HS-5 (cell line): Measurements from ENCODE around the gene PNLIPRP2.

Experiments
- DNase-seq: peaks from one replicate; pipeline ENCODE4 v3.0.0-alpha.2; 2012; ENCODE audit warnings: low read depth

The PNLIPRP2 gene

DNA sequence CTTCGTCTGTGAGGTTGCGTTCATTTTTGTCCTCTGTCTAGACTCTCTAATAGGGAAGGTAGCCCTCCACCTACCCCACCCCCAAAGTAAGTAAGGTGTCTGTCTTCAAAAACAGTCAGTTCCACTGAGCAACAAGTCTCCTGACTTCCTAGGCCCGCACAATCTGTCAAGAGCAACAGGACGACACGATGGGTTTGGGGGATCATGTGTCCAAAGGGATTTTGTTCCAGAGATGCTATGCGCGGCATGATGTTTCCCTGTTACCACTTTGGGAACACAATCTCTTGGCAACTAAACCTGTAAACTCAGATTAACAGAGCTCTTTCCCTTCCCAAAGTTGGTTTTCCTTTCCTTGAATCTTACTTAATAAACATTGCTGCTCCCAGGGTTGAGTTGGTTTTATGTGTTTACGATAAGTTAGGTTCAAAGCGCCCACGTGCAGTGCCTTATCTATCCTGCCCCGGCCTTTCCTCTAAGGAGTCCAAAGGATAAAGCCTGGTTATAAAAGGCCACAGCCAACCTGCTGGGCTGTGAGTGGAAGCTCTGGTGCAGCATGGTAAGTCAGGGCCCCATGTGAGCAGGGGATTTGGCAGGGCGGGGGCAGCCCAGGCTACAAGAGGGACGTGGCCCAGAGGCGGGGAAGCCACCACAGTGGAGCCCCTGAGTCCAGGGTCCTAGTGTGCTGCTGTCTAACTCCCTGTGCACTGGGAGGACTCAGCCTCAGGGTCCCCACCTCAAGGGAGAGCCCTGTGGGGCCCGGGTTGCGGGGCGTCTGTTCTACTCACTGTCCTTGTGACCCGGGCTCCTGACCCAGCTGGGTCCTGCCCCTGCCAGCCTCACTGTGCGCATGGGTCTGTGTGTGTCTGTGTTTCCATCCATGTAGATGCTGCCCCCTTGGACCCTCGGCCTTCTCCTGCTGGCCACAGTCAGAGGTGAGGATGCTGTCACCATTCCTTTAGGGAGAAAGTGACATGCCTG is at the start of gene PNLIPRP2:
Gene PNLIPRP2, plus strand, starts transcription at position 531 of the 978 bp plus-strand sequence.
- no peak for DNase-seq

DNA sequence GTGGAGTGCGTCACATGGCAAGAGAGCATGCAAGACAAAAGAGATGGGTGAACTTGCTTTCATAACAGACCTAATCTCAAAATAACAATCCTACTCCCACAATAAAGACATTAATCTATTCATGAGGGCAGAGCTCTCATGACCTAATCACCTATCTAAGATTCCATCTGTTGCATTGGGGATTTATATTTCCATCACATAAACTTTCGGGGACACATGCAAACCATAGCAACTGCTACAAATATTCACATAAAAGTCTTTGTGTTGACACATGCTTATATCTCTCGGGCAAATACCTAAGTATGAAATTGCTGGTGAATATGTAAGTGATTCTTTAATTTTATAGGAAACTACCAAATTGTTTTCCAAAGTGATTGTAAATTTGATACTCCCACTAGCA is 46.0 kb upstream of the PNLIPRP2 start:
- no peak for DNase-seq

GRCh38 chr10:116587878-116588591 is 32.7 kb upstream of the PNLIPRP2 start:
- no peak for DNase-seq

DNA sequence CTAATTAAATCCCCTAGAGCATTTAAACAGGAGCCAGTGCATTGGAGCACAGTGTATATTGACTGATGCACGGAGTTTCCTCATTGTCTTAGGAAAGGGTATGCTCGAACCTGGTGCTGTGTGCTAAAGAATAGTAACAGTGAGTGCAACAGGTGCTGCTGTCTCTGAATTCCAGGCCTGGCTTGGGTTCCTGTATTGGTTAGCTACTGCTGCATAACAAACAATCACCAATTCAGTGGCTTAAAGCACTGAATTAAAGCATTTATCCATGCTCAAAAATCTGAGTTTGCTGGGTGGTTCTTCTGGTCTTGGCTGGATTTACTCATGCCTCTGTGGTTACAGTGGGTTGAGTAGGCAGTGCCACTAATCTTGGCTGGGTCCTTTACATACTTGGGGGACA is 31.8 kb upstream of the PNLIPRP2 start:
- no peak for DNase-seq

GRCh38 chr10:116589926-116590325 is 30.8 kb upstream of the PNLIPRP2 start:
- DNase-seq = no peak

DNA sequence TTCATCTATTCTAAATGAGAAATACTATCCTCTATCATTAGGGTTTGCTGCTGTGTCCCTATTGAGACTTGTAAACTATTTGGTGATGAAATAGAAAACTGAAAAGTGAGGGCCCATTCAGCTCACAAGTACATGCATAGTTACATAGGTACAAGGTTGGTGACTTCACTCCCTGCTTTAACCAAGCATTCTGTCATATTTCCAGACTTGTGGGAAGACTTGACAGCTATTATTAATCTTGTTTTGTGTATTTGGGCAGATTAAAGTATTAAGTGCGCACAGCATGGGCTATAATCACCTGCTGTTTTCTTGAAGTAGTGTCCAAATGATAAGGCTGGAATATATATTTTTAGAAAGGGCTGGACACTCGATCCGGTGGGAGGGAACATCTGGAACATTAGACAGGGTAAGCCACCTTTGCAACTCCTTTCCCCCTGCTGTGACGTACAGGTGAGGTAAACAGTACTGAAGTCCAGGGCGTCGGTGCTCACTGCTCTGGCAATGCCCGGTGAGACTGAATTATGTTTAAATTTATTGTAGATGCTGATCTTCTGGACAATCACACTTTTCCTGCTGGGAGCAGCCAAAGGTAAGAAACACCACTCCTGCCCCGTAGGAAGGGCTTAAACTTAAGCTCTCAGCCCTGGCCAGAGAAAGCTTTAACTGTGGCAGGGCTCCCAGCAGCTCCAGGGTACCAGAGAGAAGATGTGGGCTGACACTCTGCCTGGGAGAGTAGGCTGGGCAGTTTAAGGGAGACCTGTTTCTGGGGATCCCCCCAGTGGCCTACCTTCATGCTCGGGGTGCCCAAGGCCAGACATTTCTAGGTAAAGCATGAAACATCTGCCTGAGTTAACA is 29.9 kb upstream of the PNLIPRP2 start, which contains the start of gene PNLIPRP1:
Gene PNLIPRP1, plus strand, starts transcription at position 370 of the 855 bp plus-strand sequence. Its CDS starts 171 bp downstream, at position 541.
- DNase-seq = no peak

DNA sequence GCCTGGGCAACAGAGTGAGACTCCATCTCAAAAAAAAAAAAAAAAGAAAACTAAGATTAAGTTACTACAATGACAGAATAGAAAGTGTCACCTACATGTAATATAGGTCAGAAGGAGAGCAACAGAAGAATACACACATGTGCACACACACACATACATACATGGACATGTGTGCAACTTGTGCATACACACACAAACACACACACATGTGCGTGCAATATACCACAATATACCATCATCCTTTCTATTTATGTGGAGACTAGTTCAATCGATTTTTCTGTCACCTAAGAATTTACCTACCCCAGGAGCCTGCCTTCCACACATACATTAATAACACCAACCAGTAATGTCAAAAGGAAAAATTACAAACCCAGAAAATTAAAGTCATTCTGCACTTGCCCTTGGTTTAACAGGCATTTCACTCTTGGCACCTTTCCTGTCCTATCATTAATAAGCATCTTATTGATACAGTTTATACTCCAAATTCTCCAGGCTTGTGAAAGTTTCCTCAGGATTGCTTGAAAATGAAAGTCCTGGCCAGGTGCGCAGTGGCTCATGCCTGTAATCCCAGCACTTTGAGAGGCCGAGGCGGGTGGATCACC is 27.5 kb upstream of the PNLIPRP2 start:
- no peak for DNase-seq

DNA sequence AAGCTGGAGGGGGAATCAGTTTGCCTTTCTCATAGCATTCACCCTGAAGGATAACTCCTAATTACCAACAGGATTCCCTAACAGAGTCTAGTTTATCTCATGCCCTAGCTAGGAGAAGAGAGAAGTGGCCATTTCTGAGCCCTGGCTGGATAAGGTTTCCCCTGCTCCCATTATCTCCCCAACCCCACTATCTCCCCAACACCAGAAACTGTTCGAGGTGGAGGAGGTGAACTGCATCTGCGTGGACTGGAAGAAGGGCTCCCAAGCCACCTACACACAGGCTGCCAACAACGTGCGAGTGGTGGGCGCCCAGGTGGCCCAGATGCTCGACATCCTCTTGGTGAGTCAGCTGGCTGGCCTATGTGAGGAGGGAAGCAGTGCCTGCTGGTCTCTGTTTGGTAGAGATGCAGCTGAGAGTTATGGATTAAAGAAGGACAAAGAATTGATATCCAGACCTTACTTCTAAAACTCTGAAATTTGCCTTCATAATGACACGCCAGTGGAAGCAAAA is 26.2 kb upstream of the PNLIPRP2 start:
- no peak for DNase-seq

- DNase-seq = no peak
Measured at GRCh38 chr10:116596062-116596461, 24.7 kb upstream of the PNLIPRP2 start.

GRCh38 chr10:116597543-116597942 is 23.2 kb upstream of the PNLIPRP2 start:
- no peak for DNase-seq

DNA sequence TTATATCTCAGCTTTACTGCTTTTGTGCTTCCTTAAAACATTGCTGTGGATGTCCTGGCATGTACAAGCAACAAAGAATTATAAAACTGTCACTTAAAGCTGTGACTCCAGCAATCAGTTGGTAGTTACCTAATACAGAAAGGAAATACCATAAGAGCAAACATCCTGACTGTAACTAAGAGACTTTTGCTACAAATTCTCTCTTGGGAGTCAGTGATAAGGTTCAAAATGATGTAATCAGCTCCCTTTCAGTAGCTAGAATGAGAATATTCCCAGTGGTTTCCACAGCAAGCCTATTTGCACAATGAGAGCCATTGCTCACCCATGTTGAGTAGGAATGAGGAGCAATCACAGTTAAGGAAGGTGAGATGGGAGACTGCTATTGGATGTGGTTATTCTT is 22.4 kb upstream of the PNLIPRP2 start:
- DNase-seq = no peak

DNA sequence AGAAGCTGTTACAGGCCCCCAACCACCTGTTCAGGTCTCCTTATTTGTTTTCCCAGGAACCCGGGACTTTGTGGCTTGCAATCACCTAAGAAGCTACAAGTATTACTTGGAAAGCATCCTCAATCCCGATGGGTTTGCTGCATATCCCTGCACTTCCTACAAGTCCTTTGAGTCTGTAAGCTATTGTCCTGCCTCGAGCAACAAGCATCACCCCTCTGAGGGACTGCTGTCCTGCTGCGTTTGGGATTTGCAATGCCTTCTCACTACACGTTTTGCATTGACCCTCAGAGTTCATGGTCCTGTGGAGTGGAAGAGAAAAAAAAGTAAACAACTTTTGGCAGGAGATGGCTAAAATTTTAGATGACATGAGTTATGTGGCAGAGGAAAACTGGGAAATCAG is 20.8 kb upstream of the PNLIPRP2 start:
- no peak for DNase-seq

GRCh38 chr10:116602648-116603400 is 17.9 kb upstream of the PNLIPRP2 start:
- DNase-seq = no peak

DNA sequence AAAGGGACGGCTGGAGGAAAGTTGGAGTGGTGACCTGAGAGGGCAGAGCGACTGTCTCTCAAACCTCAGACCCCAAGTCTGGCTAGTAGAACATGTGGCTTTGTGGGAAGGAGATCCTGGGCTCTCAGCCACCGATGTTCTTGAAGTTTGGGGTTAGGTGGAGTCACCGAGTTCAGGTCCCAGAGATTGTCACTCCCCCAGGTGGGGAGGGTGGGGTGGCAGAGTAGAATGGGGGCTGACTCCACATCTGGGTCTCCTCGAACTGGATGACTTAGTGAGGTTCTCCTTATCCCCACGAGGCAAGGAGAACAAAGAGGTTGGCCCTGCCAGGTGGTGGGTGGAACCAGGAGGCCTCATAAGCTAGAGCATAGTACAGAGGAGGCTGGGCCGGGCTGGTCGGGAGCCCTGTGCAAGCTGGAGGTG is 14.7 kb upstream of the PNLIPRP2 start:
- DNase-seq = no peak

DNA sequence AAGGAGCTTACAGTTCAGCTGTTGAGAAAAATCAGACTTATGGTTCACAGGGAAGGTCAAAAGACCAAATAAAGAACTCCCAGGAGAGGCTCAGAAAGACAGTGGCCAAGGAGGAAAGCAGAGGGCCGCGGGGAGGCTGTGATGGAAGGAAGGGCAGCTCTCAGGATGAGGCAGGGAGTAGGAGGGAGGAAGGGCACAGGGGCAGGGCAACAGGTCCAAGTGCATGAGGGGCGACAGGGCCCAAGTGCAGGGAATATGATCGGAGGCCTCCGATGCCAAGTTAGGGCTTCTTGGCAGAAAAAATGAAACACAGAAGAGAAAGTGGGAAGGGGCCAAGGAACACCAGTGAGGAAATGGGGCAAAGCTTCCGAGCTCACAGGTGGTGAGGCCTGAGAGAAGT is 13.4 kb upstream of the PNLIPRP2 start:
- DNase-seq = no peak

GRCh38 chr10:116608686-116609594 is 11.8 kb upstream of the PNLIPRP2 start:
- DNase-seq = no peak

GRCh38 chr10:116610443-116611152 is 10.2 kb upstream of the PNLIPRP2 start:
- no peak for DNase-seq

- DNase-seq = no peak
Measured at GRCh38 chr10:116611153-116611545, 9.6 kb upstream of the PNLIPRP2 start.
